ENCODE results near the gene VTI1A. TPM values are rescaled to one million over a fixed set of nuclear protein-coding genes. Genes with fewer than 3 reads are reported as not detected.

The VTI1A gene
- total and polyA plus RNA-seq, 9 of the 15 experiments (the other 6 are each of a cell fraction or from before 2014, with no cell fraction given) = 9.3 to 21.4 (median 16.0) TPM

DNA sequence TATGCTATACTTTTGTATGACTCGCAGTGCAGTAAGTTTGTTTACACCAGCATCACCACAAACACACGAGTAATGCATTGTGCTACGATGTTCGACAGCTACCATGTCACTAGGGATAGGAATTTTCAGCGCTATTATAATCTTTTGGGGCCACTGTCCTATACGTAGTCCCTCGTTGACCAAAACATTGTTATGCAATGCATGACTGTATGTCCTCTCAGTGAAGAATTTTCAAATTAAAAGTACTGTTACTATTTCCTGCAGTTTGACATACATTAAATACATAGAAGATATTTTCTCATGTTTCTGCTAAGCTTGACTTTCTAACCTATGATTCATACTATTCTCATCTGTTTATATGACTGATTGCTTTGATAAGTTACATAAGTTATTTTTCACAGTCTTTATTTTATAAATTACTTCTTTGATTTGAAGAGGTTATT lies 203.6 kb downstream of the VTI1A start:
- no TSS peak for BruUV-seq (replicated peaks)

More for the DNA sequence above, 203.6 kb downstream of the VTI1A start:
- DNase-seq (ENCODE audit: extremely low read depth in 1 of 4, low spot score in 3 of 4) (no peak), FAIRE-seq (no peak), ATAC-seq (no peak)
- Histone ChIP-seq H3K4me2 (ENCODE audit: insufficient read depth, low read length) (no peak overlapping the region), H3K4me3 (no peak overlapping the region), H3K79me2 (ENCODE audit: control insufficient read depth, insufficient read depth, low read length) (no peaks in the 10 kb centered on the region), H3K36me3 (ENCODE audit: control insufficient read depth, insufficient read depth, low read length) (no peaks in the 10 kb centered on the region), H3K4me1 (replicated peaks in 1 of 2; ENCODE audit: control insufficient read depth in 2 of 2, insufficient read depth in 2 of 2, low read length in 2 of 2) (no peaks in the 10 kb centered on the region), H3K27ac (ENCODE audit: extremely low read depth, low read depth, low read length) (no peak overlapping the region), H3K9me1 (ENCODE audit: control insufficient read depth, insufficient read depth, low read length) (peaks cover 2% of the 10 kb centered on the region), H4K20me1 (replicated peaks; ENCODE audit: control insufficient read depth, insufficient read depth, low read length) (no peaks in the 10 kb centered on the region), H3K27me3 (ENCODE audit: control insufficient read depth in 2 of 2, insufficient read depth in 2 of 2, low read length in 2 of 2) (no peaks in the 10 kb centered on the region), H3K9me3 (replicated peaks; ENCODE audit: control insufficient read depth, insufficient read depth, low read depth, low read length) (no peaks in the 10 kb centered on the region), H3K9ac (ENCODE audit: insufficient read depth in 1 of 2, low read depth in 2 of 2, low read length in 2 of 2) (no peak overlapping the region), H2AFZ (ENCODE audit: low read depth, low read length) (no peak overlapping the region)
- WGBS (ENCODE audit: insufficient coverage, low coverage, missing lambda C conversion rate) = 81% methylated on average over 7 of the region's 7 CpGs
- TF ChIP-seq ZKSCAN1 (IDR thresholded peaks at IDR 0.05; ENCODE audit: low read depth, low read length) (no peak), SMARCA5 (IDR thresholded peaks at IDR 0.05) (no peak), ATF4 (CRISPR knock-in tag; IDR thresholded peaks at IDR 0.05) (no peak), ESRRB (CRISPR knock-in tag; IDR thresholded peaks at IDR 0.05; ENCODE audit: borderline replicate concordance) (no peak), ARID3B (CRISPR knock-in tag; IDR thresholded peaks at IDR 0.05; ENCODE audit: borderline replicate concordance) (no peak)
- TF ChIP-seq, protein P1, sequence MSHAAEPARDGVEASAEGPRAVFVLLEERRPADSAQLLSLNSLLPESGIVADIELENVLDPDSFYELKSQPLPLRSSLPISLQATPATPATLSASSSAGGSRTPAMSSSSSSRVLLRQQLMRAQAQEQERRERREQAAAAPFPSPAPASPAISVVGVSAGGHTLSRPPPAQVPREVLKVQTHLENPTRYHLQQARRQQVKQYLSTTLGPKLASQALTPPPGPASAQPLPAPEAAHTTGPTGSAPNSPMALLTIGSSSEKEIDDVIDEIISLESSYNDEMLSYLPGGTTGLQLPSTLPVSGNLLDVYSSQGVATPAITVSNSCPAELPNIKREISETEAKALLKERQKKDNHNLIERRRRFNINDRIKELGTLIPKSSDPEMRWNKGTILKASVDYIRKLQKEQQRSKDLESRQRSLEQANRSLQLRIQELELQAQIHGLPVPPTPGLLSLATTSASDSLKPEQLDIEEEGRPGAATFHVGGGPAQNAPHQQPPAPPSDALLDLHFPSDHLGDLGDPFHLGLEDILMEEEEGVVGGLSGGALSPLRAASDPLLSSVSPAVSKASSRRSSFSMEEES (CRISPR knock-in tag; IDR thresholded peaks at IDR 0.05) = no peak
- in situ Hi-C loops (cut with MboI) (no loop called here), intact Hi-C loops (cut with micrococcal nuclease) (no loop called here)
- POLR2A ChIA-PET = no interaction called here
- CTCF ChIA-PET (ENCODE audit: low intra/inter-chr PET ratio) = no interaction called here

Measured in K562 (cell line).